ENCODE results near the gene LRRC56. TPM values are rescaled to one million over a fixed set of nuclear protein-coding genes. Genes with fewer than 3 reads are reported as not detected.

LRRC56 gene
- total and polyA plus RNA-seq, 9 of the 15 experiments (the other 6 are each of a cell fraction or from before 2014, with no cell fraction given), result 0.03 to 4.5 (median 1.0) TPM; not detected in 1

- H3K9ac ChIP-seq (ENCODE audit: insufficient read depth in 1 of 2, low read depth in 2 of 2, low read length in 2 of 2), result peak overlapping the region; percentile 61 to 91
- ChIA-PET POLR2A (interaction anchor here (0.5 to 1.2 kb wide), 6 partner anchors 9 to 173 kb away, joined by 3 to 4 read pairs (median 3); no protein-coding TSS in a partner anchor), CTCF (ENCODE audit: low intra/inter-chr PET ratio) (no interaction called here)
- peak overlapping the region; percentile 69; the same call in 1 of the 3 replicates for H3K27ac ChIP-seq (ENCODE audit: extremely low read depth, low read depth, low read length)
- no TSS peak for BruUV-seq (replicated peaks)
- DNase-seq (ENCODE audit: extremely low read depth in 1 of 4, low spot score in 3 of 4) (peak in 1 of 4 experiments; percentile 37), ATAC-seq (peak; percentile 5), FAIRE-seq (no peak)
- no peaks in the 10 kb centered on the region for H3K27me3 ChIP-seq (ENCODE audit: control insufficient read depth in 2 of 2, insufficient read depth in 2 of 2, low read length in 2 of 2)
- H3K9me1 ChIP-seq (ENCODE audit: control insufficient read depth, insufficient read depth, low read length), result peaks cover 5% of the 10 kb centered on the region
- peaks cover 52% of the 10 kb centered on the region for H3K79me2 ChIP-seq (ENCODE audit: control insufficient read depth, insufficient read depth, low read length)
- in situ Hi-C loops (cut with MboI) (no loop called here), intact Hi-C loops (cut with micrococcal nuclease) (no loop called here)
- peaks cover 41 to 68% of the 10 kb centered on the region in 2 experiments for H3K4me1 ChIP-seq (replicated peaks in 1 of 2; ENCODE audit: control insufficient read depth in 2 of 2, insufficient read depth in 2 of 2, low read length in 2 of 2)
- H4K20me1 ChIP-seq (replicated peaks; ENCODE audit: control insufficient read depth, insufficient read depth, low read length), result peaks cover 30% of the 10 kb centered on the region
- 13% methylated on average over 20 of the region's 25 CpGs for WGBS (ENCODE audit: insufficient coverage, low coverage, missing lambda C conversion rate)
- H3K9me3 ChIP-seq (replicated peaks; ENCODE audit: control insufficient read depth, insufficient read depth, low read depth, low read length), result no peaks in the 10 kb centered on the region
- peak overlapping the region; percentile 66 for H3K4me3 ChIP-seq
- H3K4me2 ChIP-seq (ENCODE audit: insufficient read depth, low read length), result peak overlapping the region; percentile 94
- peak overlapping the region; percentile 87; the same call in 1 of the 2 replicates for H2AFZ ChIP-seq (ENCODE audit: low read depth, low read length)
- H3K36me3 ChIP-seq (ENCODE audit: control insufficient read depth, insufficient read depth, low read length), result peaks cover 26% of the 10 kb centered on the region; the same call in 2 of the 3 replicates
- TF ChIP-seq, protein P1, sequence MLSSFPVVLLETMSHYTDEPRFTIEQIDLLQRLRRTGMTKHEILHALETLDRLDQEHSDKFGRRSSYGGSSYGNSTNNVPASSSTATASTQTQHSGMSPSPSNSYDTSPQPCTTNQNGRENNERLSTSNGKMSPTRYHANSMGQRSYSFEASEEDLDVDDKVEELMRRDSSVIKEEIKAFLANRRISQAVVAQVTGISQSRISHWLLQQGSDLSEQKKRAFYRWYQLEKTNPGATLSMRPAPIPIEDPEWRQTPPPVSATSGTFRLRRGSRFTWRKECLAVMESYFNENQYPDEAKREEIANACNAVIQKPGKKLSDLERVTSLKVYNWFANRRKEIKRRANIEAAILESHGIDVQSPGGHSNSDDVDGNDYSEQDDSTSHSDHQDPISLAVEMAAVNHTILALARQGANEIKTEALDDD (IDR thresholded peaks at IDR 0.05), result no peak
- TF ChIP-seq MTA1 (IDR thresholded peaks at IDR 0.05; ENCODE audit: borderline replicate concordance), result no peak
- 0 out of 2 replicates have a peak, but pooled peaks have one; percentile 8 for TF ChIP-seq GTF2E2 (tag; IDR thresholded peaks at IDR 0.05)
- TF ChIP-seq MAZ (CRISPR knock-in tag; conservative IDR thresholded peaks at IDR 0.05 in 1 of 2, IDR thresholded peaks at IDR 0.05 in 1 of 2), result 0 out of 4 replicates have a peak, but pooled peaks of 1 of the 2 experiments have one; percentile 30
These were observed 37.4 kb downstream of the LRRC56 start for GRCh38 chr11:574632-575312.
